Fibroblast of lung (primary cell): ENCODE results near the gene HOXC9. TPM values are rescaled to one million over a fixed set of nuclear protein-coding genes. Genes with fewer than 3 reads are reported as not detected.

ENCODE experiments used
- DNase-seq, 2 donors: peaks; one replicate each; pipeline versions ENCODE4 v3.0.0 to v3.0.0-alpha.2; 2010; ENCODE audit warnings: low read depth in 2 of 2
- H2AFZ ChIP-seq: 2 replicates; pipeline ENCODE4 v1.5.1; 2012; ENCODE audit warnings: low read length, control low read depth, inconsistent platforms
- H3K27ac ChIP-seq: 2 replicates; pipeline ENCODE4 v1.5.1; 2011; ENCODE audit warnings: low read length, control low read depth; ENCODE audit not compliant: insufficient read depth
- H3K27me3 ChIP-seq: 2 replicates; pipeline ENCODE4 v1.5.1; 2011; ENCODE audit warnings: mild to moderate bottlenecking, low read length; ENCODE audit not compliant: control insufficient read depth, insufficient read depth
- H3K36me3 ChIP-seq: 2 replicates; pipeline ENCODE4 v1.5.1; 2011; ENCODE audit warnings: low read length; ENCODE audit not compliant: control insufficient read depth, insufficient read depth
- H3K4me1 ChIP-seq: 2 replicates; pipeline ENCODE4 v1.5.1; 2011; ENCODE audit warnings: low read length; ENCODE audit not compliant: control insufficient read depth, insufficient read depth; ENCODE audit errors: extremely low read depth
- H3K4me2 ChIP-seq: 2 replicates; pipeline ENCODE4 v1.5.1; 2011; ENCODE audit warnings: low read length, control low read depth; ENCODE audit not compliant: insufficient read depth; ENCODE audit errors: extremely low read depth
- H3K4me3 ChIP-seq, 4 experiments: fragments of 200-600 bp in 1 of 4; sonication (generic) in 1 of 4; replicated peaks in 1 of 4; 2 replicates each; pipeline ENCODE4 v1.5.1; 2011 to 2016; ENCODE audit warnings: low read length in 4 of 4, low read depth in 3 of 4, mild to moderate bottlenecking in 3 of 4, control low read depth in 2 of 4, inconsistent platforms in 1 of 4, mixed read lengths in 1 of 4; ENCODE audit not compliant: insufficient read depth in 1 of 4; ENCODE audit errors: control extremely low read depth in 1 of 4
- H3K79me2 ChIP-seq: 2 replicates; pipeline ENCODE4 v1.5.1; 2012; ENCODE audit warnings: mild to moderate bottlenecking, low read length, inconsistent platforms; ENCODE audit not compliant: control insufficient read depth, insufficient read depth
- H3K9ac ChIP-seq: 2 replicates; pipeline ENCODE4 v1.5.1; 2011; ENCODE audit warnings: mild to moderate bottlenecking, low read length, control low read depth; ENCODE audit not compliant: insufficient read depth
- H3K9me3 ChIP-seq: 2 replicates; pipeline ENCODE4 v1.5.1; 2012; ENCODE audit warnings: low read depth, low read length; ENCODE audit not compliant: control insufficient read depth, insufficient read depth
- H4K20me1 ChIP-seq: 2 replicates; pipeline ENCODE4 v1.5.1; 2011; ENCODE audit warnings: low read length; ENCODE audit not compliant: control insufficient read depth, insufficient read depth; ENCODE audit errors: extremely low read depth
- EZH2 ChIP-seq: IDR thresholded peaks from 2 replicates; pipeline ENCODE4 v1.5.1; 2012; ENCODE audit warnings: low read length, control low read depth, mild to moderate bottlenecking; ENCODE audit errors: missing control alignments
- polyA plus RNA-seq, 2 donors: library from polyadenylated mRNA; depleted of rRNA in 1 of 2; stranded (reverse) in 1 of 2; unstranded in 1 of 2; fragments of >200 nt; gene quantifications; 2 replicates each; pipeline ENCODE4 v1.2.1, GENCODE V29; 2011 to 2012; ENCODE audit warnings: missing spikeins in 1 of 2
- total RNA-seq: library from RNA; depleted of rRNA; stranded (reverse); fragments of >200 nt; gene quantifications from 2 replicates; pipeline ENCODE4 v1.2.1, GENCODE V29; 2014
- TF ChIP-seq, protein P1 (sequence below), 2 donors: IDR thresholded peaks in 1 of 2; conservative IDR thresholded peaks in 1 of 2; 1 replicate in 1 of 2; 2 replicates in 1 of 2; pipeline ENCODE4 v1.5.1; 2011 to 2012; ENCODE audit warnings: low read length in 2 of 2, control low read depth in 1 of 2, inconsistent platforms in 1 of 2, low read depth in 1 of 2, mild to moderate bottlenecking in 1 of 2

The HOXC9 gene
- total and polyA plus RNA-seq, 2 donors (not counting 1 experiment from before 2014, with no cell fraction given): 0.24 TPM; not detected in 1

DNA sequence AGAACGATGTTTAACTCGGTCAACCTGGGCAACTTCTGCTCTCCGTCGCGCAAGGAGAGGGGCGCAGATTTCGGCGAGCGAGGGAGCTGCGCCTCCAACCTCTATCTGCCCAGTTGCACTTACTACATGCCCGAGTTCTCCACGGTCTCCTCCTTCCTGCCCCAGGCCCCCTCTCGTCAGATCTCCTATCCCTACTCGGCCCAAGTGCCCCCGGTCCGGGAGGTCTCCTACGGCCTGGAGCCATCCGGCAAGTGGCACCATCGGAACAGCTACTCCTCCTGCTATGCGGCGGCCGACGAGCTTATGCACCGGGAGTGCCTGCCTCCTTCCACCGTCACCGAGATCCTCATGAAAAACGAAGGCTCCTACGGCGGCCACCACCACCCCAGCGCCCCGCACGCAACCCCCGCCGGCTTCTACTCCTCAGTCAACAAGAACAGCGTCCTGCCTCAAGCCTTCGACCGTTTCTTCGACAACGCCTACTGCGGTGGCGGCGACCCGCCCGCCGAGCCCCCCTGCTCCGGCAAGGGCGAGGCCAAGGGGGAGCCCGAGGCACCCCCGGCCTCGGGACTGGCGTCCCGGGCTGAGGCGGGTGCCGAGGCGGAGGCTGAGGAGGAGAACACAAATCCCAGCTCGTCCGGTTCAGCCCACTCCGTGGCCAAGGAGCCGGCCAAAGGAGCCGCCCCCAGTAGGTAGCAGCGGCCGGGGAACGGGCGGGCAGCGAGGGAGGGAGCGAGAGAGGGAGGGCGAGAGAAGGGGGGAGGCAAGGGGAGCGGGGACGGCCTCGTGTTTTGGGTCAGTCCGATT is 26.5 kb upstream of the HOXC9 start:
- Histone ChIP-seq H3K4me3 (no peak overlapping the region), H2AFZ (no peak overlapping the region), H4K20me1 (no peaks in the 10 kb centered on the region), H3K27ac (no peak overlapping the region), H3K27me3 (peaks cover 88% of the 10 kb centered on the region), H3K4me2 (no peak overlapping the region), H3K4me1 (no peaks in the 10 kb centered on the region), H3K9ac (no peak overlapping the region), H3K79me2 (no peaks in the 10 kb centered on the region), H3K9me3 (no peaks in the 10 kb centered on the region), H3K36me3 (no peaks in the 10 kb centered on the region)
- TF ChIP-seq EZH2: peak; percentile 98
- TF ChIP-seq, protein P1, sequence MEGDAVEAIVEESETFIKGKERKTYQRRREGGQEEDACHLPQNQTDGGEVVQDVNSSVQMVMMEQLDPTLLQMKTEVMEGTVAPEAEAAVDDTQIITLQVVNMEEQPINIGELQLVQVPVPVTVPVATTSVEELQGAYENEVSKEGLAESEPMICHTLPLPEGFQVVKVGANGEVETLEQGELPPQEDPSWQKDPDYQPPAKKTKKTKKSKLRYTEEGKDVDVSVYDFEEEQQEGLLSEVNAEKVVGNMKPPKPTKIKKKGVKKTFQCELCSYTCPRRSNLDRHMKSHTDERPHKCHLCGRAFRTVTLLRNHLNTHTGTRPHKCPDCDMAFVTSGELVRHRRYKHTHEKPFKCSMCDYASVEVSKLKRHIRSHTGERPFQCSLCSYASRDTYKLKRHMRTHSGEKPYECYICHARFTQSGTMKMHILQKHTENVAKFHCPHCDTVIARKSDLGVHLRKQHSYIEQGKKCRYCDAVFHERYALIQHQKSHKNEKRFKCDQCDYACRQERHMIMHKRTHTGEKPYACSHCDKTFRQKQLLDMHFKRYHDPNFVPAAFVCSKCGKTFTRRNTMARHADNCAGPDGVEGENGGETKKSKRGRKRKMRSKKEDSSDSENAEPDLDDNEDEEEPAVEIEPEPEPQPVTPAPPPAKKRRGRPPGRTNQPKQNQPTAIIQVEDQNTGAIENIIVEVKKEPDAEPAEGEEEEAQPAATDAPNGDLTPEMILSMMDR (conservative IDR thresholded peaks at IDR 0.05 in 1 of 2, IDR thresholded peaks at IDR 0.05 in 1 of 2; ENCODE audit: low read depth in 1 of 2, low read length in 2 of 2): no peak
- no peak for DNase-seq

DNA sequence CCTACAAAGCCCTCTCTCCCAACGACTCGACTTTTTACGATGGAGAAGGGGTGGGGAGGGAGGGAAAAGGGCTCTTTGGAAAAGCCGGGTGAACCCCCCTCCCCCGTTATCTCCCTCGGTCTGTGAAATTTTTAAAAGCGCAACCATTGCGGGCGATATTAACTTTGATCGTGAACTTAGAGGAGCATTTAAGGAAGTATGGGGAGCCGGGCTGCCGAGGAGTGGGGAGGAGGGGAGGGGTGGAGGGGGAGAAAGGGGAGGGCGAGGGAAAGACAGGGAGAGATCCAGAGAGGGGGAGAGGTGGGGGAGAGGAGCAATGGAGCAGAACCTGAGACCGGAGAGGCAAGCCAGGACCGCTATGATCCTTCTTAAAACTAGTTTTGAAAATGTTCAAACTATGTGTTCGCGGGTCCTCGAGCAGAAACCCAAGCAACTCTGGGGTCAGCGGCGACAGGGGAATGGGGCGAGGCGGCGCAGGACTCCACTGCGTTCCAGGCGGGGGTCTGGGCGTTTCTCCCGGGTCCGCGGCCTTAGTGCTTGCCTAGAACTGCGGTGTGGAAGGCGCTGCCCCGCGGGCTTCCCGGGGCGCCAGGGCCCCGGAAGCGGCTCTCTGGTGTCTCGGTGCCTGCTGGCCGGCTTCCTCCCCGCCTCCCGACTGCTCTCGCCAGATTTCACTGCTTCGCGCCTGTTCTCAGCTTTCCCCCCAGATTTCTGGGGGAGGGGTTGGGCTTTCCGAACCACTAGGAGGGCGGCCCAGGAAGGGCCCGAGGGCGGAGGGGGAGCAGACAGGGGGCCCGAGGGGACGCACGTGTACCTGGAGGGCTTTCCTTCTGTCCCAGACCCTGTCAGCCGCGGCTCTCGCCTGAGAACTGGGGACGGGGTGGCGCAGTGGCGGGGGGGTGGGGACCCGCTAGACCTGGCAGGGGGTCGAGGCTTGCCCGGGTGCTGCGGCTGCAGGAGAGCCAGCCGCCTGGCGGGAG is 25.6 kb upstream of the HOXC9 start, which contains the start of gene HOTAIR:
Gene HOTAIR (minus strand): TSS at position 871 of the 980 bp plus-strand sequence.
- no peaks in the 10 kb centered on the region for H4K20me1 ChIP-seq
- H3K27ac ChIP-seq: no peak within 1 kb of the TSS
- peaks cover 92% of the 10 kb centered on the region for H3K27me3 ChIP-seq
- no peaks in the 10 kb centered on the region for H3K4me1 ChIP-seq
- no peak for DNase-seq
- H2AFZ ChIP-seq: no peak within 1 kb of the TSS
- H3K4me2 ChIP-seq: no peak within 1 kb of the TSS
- peak; percentile 88 for TF ChIP-seq EZH2
- TF ChIP-seq, protein P1 (conservative IDR thresholded peaks at IDR 0.05 in 1 of 2, IDR thresholded peaks at IDR 0.05 in 1 of 2; ENCODE audit: low read depth in 1 of 2, low read length in 2 of 2): no peak
- no peaks in the 10 kb centered on the region for H3K9me3 ChIP-seq
- peak within 1 kb of the TSS in 1 of 4 experiments; percentile 22 for H3K4me3 ChIP-seq
- H3K79me2 ChIP-seq: no peaks in the 10 kb centered on the region
- no peak within 1 kb of the TSS for H3K9ac ChIP-seq
- H3K36me3 ChIP-seq: no peaks in the 10 kb centered on the region

DNA sequence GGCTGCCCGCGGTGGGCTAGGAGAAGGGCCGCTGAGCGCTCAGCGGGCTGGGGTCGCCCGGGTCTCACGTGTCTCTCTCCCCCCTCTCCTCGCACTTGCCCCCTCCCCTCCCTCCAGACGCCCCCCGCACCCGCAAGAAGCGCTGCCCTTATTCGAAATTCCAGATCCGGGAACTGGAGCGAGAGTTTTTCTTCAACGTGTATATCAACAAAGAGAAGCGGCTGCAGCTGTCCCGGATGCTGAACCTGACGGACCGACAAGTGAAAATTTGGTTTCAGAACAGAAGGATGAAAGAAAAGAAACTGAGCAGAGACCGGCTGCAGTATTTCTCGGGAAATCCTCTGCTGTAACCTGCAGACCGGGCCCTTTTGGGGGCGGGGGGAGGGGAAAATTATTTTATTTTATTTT is 24.9 kb upstream of the HOXC9 start:
- Histone ChIP-seq H3K4me2 (no peak overlapping the region), H3K4me3 (no peak overlapping the region), H3K27ac (no peak overlapping the region), H3K4me1 (no peaks in the 10 kb centered on the region), H3K36me3 (no peaks in the 10 kb centered on the region), H4K20me1 (no peaks in the 10 kb centered on the region), H3K27me3 (peaks cover 92% of the 10 kb centered on the region), H3K9ac (no peak overlapping the region), H3K79me2 (no peaks in the 10 kb centered on the region), H3K9me3 (no peaks in the 10 kb centered on the region), H2AFZ (no peak overlapping the region)
- TF ChIP-seq, protein P1 (conservative IDR thresholded peaks at IDR 0.05 in 1 of 2, IDR thresholded peaks at IDR 0.05 in 1 of 2; ENCODE audit: low read depth in 1 of 2, low read length in 2 of 2): no peak
- TF ChIP-seq EZH2: peak; percentile 47
- no peak for DNase-seq
